ENCODE measurements around the gene NAV2. TPM values are rescaled to one million over a fixed set of nuclear protein-coding genes. Genes with fewer than 3 reads are reported as not detected.

The NAV2 gene
- total RNA-seq, 1 experiment from 2014 or later: 46.3 TPM

DNA sequence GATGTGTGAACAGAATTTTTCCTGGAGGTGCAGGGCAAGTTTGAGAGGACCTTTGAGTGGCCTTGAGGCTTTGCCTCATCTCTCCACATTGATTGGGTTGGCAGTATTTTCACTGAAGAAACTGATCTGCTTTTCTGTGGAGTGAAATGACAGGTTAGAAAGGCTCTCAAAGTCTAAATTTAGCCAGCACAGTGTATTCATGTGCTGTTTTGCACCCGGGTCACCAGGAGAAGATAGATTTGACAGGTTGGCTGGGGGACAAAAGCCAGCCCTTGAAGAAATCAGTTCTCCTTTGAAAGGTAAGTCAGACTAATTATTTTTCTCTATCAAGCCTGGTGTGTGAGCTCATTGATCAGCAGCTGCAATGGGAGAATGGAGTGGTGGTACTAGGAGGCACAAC lies 294.7 kb downstream of the NAV2 start:
- H4K91ac ChIP-seq (ENCODE audit: insufficient read length, low read depth, low read length): no peak overlapping the region
- H3K9me3 ChIP-seq (ENCODE audit: control insufficient read depth, low read depth, low read length): no peaks in the 10 kb centered on the region
- no peak overlapping the region for H2BK20ac ChIP-seq (ENCODE audit: low read depth, low read length, poor library complexity, severe bottlenecking)
- Mint-ChIP-seq H3K9me3 (no peaks in the 10 kb centered on the region), H3K27me3 (ENCODE audit: low read depth) (peaks cover 31% of the 10 kb centered on the region), H3K4me3 (no peak overlapping the region), H3K36me3 (ENCODE audit: insufficient read depth in 1 of 3, low read depth in 3 of 3) (peaks cover 0 to 5% (median 4%) of the 10 kb centered on the region in 3 experiments; a peak in 3 of 7 replicates), H3K27ac (no peak overlapping the region), H3K4me1 (peaks cover 22 to 25% of the 10 kb centered on the region in 2 experiments)
- no peak overlapping the region for H3K18ac ChIP-seq (ENCODE audit: insufficient read length, low read depth, low read length)
- no peak for TF ChIP-seq CTCF (conservative IDR thresholded peaks at IDR 0.05)
- no peaks in the 10 kb centered on the region for H3K79me1 ChIP-seq (ENCODE audit: insufficient read depth, low read depth, low read length, poor library complexity, severe bottlenecking)
- no peak overlapping the region for H3K56ac ChIP-seq (ENCODE audit: insufficient read length, low read depth, low read length)
- no peak overlapping the region for H3K4me2 ChIP-seq (ENCODE audit: insufficient read depth, insufficient read length, low read length)
- DNase-seq: no peak
- H3K4ac ChIP-seq (ENCODE audit: low read depth, low read length): no peak overlapping the region
- H2AK5ac ChIP-seq (ENCODE audit: insufficient read length, low read length): no peak overlapping the region
- H2BK12ac ChIP-seq (ENCODE audit: insufficient read length, low read depth, low read length): no peak overlapping the region
- no peaks in the 10 kb centered on the region for H4K20me1 ChIP-seq (ENCODE audit: control insufficient read depth, insufficient read depth, insufficient read length)
- no peak overlapping the region for H2BK120ac ChIP-seq (ENCODE audit: low read depth, low read length, poor library complexity, severe bottlenecking)
- no peak overlapping the region for H2BK15ac ChIP-seq (ENCODE audit: low read depth, low read length)
- H3K9ac ChIP-seq (ENCODE audit: extremely low read depth, insufficient read length, low read length): no peak overlapping the region
- H3K23ac ChIP-seq (ENCODE audit: insufficient read length, low read depth, low read length): no peak overlapping the region
- no peak overlapping the region for H3K27ac ChIP-seq (ENCODE audit: insufficient read length, low read depth, low read length)
- no peaks in the 10 kb centered on the region for H3K23me2 ChIP-seq (ENCODE audit: insufficient read length, low read depth, low read length, poor library complexity, severe bottlenecking)
- no peak overlapping the region for H2BK5ac ChIP-seq (ENCODE audit: insufficient read length, low read length)
- no peak overlapping the region for H4K8ac ChIP-seq (replicated peaks; ENCODE audit: insufficient read length, low read depth, low read length)
- no peak overlapping the region for H3T11ph ChIP-seq (ENCODE audit: low read length)
- no peak overlapping the region for H2AFZ ChIP-seq (ENCODE audit: low read length)
- no peaks in the 10 kb centered on the region for H3K79me2 ChIP-seq (ENCODE audit: insufficient read depth, low read length)
- no peaks in the 10 kb centered on the region; the same call in 1 of the 2 replicates for H3K27me3 ChIP-seq (ENCODE audit: insufficient read depth, low read length)
- peaks cover 10% of the 10 kb centered on the region; the same call in 1 of the 2 replicates for H3K4me1 ChIP-seq (ENCODE audit: insufficient read depth, low read length)
- H3K14ac ChIP-seq (ENCODE audit: insufficient read depth, low read length): no peak overlapping the region
- WGBS (ENCODE audit: extremely low coverage, insufficient read length, low lambda C conversion rate): no CpG with 5 or more reads among the region's 1 CpG
- H4K5ac ChIP-seq (ENCODE audit: insufficient read length, low read depth, low read length): no peak overlapping the region
